ENCODE results near the gene INPP5A. TPM values are rescaled to one million over a fixed set of nuclear protein-coding genes. Genes with fewer than 3 reads are reported as not detected.

INPP5A gene
- total RNA-seq, 1 donor, result 36.8 TPM

DNA sequence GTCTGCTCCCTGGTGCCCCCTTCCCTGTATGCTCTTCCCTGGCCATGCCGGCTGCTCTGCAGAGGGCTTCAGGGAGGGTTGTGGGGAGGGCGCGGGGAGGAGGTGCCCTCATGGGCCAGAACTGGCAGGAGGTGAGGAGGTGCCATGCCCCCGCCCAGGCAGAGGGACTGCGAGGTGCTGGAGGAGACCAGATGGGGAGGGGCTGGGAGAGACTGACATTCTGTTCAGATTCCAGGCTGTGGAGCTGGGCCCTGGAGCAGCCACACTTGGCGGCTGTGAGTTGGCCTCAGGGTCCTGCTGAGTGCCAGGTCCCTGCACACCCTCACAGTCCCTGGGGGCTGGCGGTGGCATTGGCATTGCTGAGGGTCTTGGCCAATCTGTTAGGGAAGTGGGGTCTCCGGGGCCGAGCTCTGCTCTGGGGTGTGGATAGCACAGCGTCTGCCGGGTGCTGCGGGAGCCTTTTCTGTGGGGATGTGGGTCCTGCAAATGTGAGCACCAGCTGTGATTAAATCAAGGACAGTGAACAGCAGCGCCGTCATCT is 25.4 kb downstream of the INPP5A start:
- no peak for DNase-seq (ENCODE audit: low read depth)
- H3K4me3 ChIP-seq (ENCODE audit: low read depth, low read length), result no peak overlapping the region
- TF ChIP-seq CTCF (IDR thresholded peaks at IDR 0.05; ENCODE audit: insufficient read depth, low read length), result no peak

DNA sequence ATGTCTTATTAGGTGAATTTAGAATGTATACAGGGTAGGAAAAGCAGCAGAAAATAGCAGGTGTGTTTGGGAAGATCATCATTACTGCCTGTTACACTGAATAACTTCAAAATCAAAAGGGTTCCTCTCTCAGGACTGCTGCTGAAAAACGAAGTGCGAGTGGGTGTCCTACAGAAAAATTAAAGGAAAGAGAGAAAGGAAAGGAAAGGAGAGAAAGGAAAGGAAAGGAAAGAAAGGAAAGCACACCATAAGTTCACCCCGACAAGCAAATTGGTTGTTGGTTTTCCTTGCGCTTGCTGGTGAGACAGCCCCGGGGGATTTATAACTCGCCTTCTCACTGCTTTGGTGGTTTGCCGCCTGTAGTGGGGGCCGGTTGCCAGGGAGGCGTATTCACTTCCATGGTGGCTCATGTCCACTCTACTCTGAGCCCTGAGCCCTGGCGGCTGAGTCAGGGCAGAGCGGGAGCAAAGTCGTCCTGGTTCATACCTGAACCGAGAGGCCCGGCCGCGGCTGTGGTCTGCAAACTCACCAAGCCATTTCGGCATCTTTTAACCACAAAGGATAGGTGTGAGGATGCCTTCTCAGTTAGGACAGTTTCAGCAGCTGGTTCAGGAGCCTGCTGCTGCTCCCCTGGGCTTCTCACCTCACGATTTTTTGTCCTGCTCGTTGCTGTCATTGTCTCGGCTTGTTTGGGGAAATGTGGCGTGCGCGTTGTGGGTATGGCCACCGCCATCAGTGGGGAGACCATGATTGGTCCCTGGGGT is 26.1 kb downstream of the INPP5A start:
- TF ChIP-seq CTCF (IDR thresholded peaks at IDR 0.05; ENCODE audit: insufficient read depth, low read length), result no peak
- no peak for DNase-seq (ENCODE audit: low read depth)
- H3K4me3 ChIP-seq (ENCODE audit: low read depth, low read length), result no peak overlapping the region

DNA sequence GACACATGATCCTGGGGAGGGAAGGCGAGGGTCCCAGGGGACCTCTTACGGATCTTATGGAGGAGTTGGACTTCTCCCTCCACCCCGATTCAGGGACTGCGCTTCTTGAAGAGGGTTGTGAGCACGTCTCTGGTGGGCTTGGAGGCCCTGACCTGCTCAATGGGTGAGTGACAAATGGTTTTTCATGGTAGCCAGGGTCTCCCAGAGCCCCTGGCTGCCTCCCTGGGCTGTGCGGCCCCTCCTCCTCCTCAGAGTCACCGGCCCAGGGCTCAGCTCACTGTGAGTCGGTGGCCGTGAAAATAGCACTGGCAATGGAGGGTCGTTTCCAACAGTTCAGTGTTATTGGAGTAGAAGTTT is 26.6 kb downstream of the INPP5A start:
- DNase-seq (ENCODE audit: low read depth), result no peak
- TF ChIP-seq CTCF (IDR thresholded peaks at IDR 0.05; ENCODE audit: insufficient read depth, low read length), result no peak
- no peak overlapping the region for H3K4me3 ChIP-seq (ENCODE audit: low read depth, low read length)

- TF ChIP-seq CTCF (IDR thresholded peaks at IDR 0.05; ENCODE audit: insufficient read depth, low read length), result no peak
- no peak for DNase-seq (ENCODE audit: low read depth)
- H3K4me3 ChIP-seq (ENCODE audit: low read depth, low read length), result no peak overlapping the region
These were observed 27.1 kb downstream of the INPP5A start for GRCh38 chr10:132564690-132565089.

DNA sequence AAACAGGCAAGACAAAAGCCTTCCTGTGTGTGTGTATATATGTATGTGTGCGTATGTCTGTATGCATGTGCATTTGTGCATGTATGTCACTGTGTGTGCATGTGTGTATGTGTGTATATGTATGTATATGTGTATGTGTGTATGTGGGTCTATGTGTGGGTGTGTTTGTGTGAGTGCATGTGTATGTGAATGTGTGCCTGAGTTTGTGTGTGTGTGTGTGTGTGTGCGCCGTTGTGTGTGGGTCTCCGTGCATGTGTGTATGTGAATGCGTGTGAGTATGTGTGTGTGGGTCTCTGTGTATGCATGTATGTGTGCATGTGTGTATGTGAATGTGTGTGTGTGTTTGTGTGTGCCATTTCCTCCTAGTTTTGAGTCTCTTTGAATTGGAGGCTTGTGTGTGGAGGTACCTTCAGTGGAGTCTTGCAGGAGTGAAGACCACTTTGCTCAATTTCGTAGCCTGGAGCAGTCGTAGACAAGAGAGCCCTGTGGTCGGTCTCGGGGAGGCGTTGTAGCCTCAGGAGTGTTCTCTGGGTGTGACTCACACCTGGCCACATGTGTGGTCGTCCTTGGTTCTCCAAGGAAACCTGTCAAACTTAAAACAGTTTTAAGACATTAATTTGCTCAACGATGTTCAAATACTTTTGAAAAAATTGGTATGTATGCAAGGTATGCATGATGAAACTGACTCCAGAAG is 28.1 kb downstream of the INPP5A start:
- H3K4me3 ChIP-seq (ENCODE audit: low read depth, low read length), result no peak overlapping the region
- TF ChIP-seq CTCF (IDR thresholded peaks at IDR 0.05; ENCODE audit: insufficient read depth, low read length), result no peak
- no peak for DNase-seq (ENCODE audit: low read depth)

- no peak for DNase-seq (ENCODE audit: low read depth)
- H3K4me3 ChIP-seq (ENCODE audit: low read depth, low read length), result no peak overlapping the region
- no peak for TF ChIP-seq CTCF (IDR thresholded peaks at IDR 0.05; ENCODE audit: insufficient read depth, low read length)
These were observed 29.3 kb downstream of the INPP5A start for GRCh38 chr10:132566892-132567291.

Measured in fibroblast of the aortic adventitia (primary cell).